ENCODE measurements around the gene EDIL3.

DNA sequence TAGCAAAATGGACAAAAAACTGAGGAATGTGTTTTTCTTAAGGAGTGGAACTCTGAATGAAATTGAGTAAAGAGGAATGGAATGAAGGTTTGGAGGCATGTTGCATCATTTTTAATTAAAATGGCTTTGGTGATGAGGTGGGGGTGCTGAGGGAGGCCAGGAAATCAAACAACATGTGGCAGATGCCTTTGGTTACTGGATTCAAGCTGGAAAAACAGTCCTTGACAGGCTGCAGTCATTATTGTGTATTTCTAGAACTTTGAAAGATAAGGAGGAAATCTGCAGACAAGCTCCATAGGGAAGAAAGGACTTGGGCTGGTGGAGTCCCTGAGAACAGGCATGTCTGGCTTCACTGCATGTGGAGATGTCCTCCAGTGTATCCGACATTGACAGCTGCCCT is 460.5 kb downstream of the EDIL3 start:
- TF ChIP-seq POLR2A (IDR thresholded peaks at IDR 0.05; ENCODE audit: low read depth, low read length) (no peak), POLR2AphosphoS5 (IDR thresholded peaks at IDR 0.05; ENCODE audit: low read depth, low read length) (no peak), TAF1 (IDR thresholded peaks at IDR 0.05; ENCODE audit: low read depth, low read length) (no peak), PAX5 (IDR thresholded peaks at IDR 0.05; ENCODE audit: insufficient read depth, low read length, severe bottlenecking) (no peak), POU2F2 (IDR thresholded peaks at IDR 0.05; ENCODE audit: low read depth, low read length) (no peak), SPI1 (IDR thresholded peaks at IDR 0.05; ENCODE audit: low read depth, low read length) (no peak)

All from GM12891 (cell line).